Urothelium cell line (cell line): ENCODE measurements around the gene CDK15.

Experiments
- DNase-seq: peaks from one replicate; pipeline ENCODE4 v3.0.0; 2011; ENCODE audit warnings: low spot score, mixed read lengths
- FAIRE-seq: peaks from 2 replicates; lab custom pipeline; 2011; peaks lifted over from hg19 to GRCh38; lab: Jason Lieb, UNC

Gene CDK15

DNA sequence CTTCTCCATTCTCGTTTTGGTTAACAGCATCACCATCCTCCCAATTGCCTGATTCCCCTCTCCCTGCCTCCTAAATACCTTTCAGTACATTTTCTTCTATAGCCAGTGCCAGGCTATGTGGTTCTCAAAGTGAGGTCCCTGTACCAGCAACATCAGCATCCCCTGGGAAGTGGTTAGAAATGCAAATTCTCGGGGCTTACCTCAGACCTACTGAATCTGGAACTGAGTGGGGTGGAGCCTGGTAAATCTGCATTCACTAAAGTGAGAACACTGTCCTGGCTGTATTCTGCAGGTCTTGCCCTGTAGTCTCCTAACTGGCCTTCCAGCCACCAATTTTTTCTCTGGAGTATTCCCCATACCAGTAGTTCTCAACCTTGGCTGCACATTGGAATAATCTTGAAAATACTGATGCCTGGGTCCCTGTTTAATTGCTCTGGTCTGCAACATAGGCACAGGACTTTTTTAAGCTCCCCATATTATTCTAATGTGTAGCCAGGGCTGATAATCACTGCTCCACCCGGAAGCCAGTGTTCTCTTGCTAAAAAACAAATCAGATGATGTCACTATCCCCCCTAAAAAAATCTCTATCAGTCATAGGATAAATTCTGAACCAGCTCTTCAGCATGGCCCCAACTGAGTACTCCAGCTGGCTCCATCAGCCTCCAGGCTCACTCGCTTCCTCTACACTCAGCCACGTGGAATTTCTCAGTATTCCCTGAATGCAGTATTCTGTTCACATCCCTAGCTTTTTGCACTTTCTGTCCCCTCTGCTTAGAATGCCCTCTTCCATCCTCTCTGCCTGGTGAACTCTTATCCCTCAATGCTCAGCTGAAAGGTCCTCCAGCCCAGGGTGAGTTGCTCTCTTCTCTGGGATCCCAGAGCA, 98.4 kb downstream of the CDK15 start:
- no peak for FAIRE-seq
- no peak for DNase-seq

DNA sequence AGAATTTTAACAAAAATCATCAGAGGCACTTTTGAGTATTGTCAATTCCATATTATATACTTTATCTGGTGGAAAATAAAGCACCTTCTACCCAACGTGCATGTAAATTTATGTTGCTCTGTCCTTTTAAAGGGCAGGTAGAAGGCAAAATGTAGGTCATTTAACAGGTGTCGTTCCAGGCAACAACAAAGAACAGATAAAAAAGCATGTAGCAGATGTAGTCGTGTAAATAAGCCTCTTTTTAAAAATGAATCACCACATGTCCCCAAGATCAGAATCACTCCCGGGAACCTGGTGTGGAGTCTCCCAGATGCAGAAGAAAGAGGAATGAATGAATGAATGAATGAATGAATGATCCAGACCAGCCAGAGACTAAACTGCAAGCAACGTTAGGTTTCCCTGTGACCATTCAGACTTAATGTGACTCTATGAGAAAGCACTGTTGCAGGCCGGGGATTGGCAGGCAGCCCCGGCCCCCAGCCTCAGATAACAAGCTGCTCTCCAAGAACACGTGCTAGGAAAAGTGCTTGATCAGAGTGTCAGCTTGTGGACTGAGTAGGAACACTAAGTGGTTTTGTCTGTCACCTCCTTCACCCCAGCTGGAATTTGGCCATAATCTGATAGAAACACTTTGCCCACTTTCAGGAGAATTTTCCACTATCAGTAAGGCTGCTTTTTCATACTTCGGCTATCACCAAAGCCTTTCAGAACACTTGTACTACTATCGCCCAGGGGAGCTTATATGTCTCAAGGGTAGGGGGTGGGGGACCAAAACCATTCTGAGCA, 100.6 kb downstream of the CDK15 start:
- DNase-seq (no peak), FAIRE-seq (no peak)

DNA sequence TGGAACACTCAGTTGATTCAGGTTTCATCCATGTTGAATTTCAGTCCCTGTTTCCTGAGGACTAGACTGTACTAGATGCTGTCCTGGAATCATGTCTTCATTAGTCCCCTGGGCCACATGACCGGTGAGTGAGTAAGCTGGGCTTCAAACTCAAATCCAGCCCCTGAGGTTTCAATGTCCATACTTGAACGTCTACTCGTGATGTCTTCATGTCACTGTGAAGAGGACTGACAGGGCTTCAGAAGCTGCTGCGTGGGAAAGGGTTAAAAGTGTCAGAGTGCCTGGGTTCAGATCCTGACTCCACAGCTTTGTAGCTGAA, 101.2 kb downstream of the CDK15 start:
- no peak for FAIRE-seq
- DNase-seq, result no peak

DNA sequence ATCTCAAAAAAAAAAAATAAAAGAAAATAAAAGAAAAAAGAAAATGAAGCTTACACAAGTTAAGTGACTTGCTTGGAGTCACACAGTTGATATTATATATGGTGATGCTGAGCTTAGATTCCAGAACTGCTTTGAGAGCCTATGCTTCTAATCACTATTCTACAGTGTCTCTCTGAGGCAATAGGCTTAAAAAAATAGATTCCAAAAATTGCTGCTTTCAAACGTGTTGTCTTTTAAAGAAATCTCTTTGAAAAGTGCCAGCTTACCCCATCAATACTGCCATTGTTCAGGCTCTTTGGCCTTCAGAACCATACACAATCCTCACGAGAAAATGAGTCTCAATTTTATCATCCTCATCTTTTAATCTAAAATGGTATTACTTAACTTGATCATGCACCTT, 102.6 kb downstream of the CDK15 start:
- DNase-seq (no peak), FAIRE-seq (no peak)

DNA sequence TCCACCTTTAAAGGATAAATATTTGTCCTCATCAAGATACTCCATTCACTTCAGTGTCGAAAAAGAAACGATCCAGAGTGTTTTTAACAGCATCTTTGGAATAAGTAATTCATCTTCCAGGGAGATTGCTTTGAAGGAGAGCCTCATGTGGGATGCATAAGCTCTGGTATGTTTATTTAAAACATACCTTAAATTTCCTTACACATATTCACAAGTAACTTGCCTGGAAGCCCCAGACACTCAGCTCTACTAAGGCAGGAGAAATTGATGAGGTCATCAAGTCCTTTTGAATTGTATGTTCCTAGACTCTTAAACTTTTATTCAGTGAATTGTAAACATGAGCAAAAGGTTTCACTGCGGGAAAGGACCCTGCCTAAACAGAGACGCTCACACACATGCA, 103.0 kb downstream of the CDK15 start:
- DNase-seq (peak; percentile 8), FAIRE-seq (no peak)

DNA sequence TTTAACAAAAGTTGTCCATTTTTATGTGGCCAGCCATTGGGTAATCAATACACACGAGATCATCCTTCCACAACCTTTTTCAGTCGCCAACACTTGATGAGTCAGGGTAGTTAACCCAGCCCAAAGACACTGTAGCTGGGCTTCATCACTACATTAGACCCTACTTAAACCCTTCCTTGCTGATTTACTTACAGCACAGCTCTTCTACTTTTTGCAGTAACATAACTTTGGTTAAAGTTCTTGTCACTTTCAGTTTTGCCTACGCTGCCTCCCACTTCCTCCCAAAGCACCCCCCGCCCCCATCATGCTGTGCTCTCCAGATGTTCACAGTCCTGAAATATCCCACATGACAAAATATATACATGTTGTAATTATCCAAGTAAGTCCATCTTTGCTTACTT, 103.6 kb downstream of the CDK15 start:
- DNase-seq (peak; percentile 11), FAIRE-seq (no peak)

DNA sequence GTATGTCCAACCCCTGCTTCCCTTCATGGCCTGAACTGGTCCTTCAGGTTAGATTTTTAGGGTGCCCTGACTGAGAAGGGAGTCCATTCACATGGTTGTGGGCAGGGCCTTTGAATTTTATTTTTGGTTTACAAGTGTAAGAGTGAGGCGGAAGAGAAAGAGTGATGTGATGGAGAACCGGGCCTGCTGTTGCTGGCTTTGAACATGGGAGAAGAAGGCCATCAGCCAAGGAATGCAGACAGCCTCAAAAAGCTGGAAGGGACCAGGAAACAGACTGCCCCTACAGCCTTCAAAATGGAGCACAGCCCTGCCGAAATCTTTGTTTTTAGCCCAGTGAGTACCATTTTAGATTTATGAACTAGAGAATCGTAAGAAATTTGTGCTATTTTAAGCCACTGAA, 105.0 kb downstream of the CDK15 start:
- DNase-seq, result no peak
- no peak for FAIRE-seq

DNA sequence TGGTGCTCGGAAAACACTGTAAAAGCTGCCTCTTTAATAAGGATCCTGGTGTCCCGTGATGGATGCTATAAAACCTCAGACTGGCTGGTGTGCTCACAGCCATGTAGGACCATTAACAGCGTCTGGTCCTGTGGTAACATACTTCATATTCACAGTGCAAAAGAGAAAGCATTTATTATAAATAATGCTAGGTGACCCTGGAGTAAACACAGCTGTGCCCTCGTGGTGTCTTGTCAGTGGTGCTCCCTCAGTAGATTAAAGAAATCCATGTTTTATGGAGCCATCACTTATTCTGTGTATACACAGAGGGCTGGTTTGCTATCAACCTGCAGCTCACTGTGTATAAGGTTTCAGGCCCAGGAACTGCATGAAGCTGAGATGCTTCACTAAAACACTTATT, 106.9 kb downstream of the CDK15 start:
- FAIRE-seq, result no peak
- no peak for DNase-seq

DNA sequence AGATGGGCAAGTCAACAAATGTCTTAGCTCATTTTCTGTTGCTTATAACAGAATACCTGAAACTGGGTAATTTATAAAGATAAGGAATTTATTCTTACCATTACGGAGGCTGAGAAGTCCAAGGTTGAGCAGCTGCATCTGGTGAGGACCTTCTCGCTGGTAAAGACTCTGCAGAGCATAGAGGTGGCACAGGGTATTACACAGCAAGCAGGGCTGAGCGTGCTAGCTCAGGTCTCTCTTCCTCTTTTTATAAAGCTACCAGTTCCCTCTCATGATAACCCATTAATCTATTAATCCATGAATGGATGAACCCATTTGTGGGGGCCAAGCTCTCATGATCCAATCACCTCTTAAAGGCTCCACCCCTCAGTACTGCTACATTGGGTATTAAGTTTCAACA, 109.1 kb downstream of the CDK15 start:
- DNase-seq, result no peak
- FAIRE-seq, result no peak

DNA sequence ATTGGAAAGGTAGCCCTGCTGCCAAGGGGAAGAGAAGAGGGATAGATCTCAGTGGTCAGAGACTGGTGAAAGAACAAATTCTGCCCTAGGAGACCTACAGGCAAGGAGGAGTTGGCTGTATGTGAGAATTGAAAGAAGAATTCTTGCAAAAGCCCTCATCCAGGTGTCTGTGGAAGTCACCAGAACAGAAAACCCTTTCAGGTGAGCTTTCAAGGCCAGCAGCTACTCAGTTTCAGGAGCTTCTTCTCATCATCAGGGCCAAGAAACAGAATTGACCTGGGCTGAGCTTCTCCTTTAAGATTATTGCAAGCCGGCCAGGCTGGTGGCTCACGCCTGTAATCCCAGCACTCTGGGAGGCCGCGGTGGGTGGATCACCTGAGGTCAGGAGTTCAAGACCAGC, 110.2 kb downstream of the CDK15 start:
- DNase-seq (no peak), FAIRE-seq (no peak)

DNA sequence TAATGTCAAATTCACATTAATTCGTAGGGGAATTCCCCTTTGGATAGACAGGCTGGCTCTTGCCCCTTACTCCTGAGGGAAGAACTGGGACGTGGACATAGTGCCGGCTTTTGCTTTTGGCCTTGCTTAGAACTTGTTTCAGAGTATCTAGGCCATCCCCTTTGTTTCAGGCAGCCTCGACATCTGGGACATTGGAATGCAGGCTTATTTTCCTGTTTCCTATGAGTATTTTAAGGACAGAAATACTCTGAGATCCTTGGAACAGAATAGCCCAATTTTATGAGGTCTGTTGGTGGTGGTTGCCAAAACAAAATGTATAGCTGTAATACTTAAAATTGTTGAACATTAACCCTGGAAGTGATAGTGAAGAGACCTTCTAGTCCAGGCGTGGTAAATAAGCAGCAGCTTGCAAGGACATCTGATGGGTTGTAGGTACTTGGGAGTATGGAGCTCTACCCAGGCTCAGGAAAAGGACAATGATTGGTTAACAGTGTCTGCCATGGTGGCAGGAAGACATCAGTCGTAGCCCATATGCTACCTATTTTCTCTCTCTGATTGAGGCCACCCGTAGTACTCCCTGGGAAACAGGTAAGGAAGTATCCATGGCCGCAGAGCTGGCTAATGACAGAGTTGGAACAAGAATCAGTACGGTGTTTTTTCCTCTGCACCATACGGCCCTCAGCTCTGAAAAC, 112.4 kb downstream of the CDK15 start:
- DNase-seq (no peak), FAIRE-seq (no peak)

DNA sequence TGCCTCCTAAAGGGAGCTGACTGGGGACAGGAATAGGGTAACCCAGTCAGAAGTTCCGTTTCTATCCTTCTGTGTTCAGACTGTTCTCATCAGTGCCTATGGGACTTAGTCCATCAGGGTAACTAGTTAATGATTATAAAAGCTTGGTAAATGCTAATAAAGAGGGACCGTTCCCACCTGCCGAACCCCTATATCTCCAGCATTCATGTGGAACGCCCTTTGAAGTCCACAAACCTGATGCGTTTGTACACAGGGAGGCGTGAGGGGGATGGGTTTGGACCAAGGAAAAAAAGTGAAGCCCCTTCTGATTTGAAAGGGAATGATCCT, 112.9 kb downstream of the CDK15 start:
- DNase-seq (no peak), FAIRE-seq (no peak)

DNA sequence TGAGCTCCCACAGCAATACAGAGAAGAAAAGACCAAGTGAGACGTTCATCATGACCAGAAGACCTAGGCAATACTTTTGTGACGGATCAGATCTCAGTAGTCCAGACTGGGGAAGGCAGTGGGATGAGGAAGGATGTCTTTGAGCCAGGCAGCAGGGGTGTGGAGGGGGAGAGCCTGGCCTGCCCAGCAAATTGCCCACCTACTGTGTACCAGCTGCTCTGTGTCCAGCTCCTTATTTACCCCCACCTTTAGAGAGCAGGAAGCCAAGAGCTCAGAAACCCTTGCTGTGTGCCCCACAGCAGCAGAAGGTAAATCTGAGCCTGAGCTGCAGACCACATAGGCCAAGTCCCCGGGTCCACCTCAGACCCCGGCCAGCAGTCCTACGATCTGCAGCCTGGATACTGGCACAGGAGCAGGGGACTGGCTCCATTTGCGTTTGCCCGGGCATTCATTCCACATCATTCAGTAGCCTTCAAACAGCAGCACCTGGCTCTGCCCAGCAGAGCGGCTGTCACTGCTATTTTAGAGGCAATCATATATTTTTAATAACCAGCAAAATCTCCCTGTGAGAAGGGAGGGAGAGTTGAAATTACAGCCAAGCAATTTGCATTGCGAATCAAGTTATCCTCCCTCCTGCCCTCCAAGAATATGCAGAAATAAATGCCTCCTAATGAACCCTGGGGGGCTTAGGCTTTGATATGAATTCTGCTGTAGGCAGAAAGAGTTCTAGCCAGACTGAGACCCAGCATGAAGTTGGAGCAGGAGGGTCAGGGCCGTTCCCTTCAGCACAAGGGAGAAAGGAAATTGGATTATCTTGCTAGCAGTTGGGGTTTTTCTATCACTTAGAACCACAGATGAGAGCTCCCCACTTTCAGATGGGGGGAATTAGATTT, 117.3 kb downstream of the CDK15 start:
- FAIRE-seq, result no peak

DNA sequence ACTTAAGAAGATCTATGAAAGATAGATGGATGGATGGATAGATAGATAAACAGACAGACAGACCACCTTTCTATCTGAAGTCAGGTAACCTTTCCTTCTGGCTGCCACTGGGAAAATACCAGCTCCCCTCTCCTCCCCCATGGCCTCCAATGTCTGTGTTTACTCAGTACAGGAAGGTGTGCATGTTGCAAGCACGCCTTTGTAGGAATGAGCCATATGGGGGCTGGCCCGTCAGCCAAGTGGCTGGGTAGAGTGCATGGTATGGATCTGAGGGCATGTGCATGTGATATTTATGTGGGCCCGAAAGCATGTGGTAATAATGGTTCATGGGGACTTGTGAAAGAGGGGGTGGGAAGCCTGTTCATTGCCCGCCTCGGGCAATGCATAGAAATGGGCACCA, 118.1 kb downstream of the CDK15 start:
- FAIRE-seq (peak; percentile 56), DNase-seq (no peak)

More for the DNA sequence above, 117.3 kb downstream of the CDK15 start:
- DNase-seq, result no peak

DNA sequence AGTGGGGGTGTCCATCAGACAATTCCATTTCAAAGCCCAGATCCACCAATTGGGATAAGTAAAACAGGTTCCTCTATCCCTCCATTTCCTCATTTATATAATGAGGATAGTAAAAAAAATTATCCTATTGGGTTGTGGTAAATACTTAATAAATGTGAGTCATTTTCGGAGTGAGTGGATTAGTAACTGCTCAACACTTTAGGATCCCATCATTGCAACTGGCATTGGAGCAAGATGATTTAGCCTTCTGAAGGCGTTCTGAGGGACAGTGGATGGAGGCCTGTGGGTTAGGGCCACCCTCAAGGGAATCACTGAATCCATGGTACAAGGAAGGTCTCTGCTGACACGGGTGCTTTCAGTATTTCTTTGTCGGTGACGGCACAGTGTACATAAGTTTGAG, 118.7 kb downstream of the CDK15 start:
- DNase-seq, result no peak
- FAIRE-seq, result no peak

DNA sequence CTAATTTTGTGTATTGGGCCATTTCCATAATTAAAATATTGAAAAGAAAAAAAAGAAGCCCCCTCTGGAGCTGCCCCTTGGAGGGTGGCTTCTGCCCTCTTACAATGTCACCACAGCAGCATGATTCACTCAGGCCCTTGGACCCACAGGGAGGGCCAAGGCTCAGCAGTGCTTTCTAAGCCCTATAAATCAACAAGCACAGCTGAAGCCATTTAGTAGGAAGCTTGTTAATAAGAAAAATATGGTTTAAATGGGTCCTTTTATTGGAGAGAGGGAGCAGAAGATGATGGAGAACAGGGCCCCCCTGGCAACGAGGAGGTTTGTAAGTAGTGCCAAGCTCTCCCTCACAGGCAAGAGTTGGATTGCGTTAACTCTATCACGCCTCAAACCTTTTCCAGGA, 119.7 kb downstream of the CDK15 start:
- FAIRE-seq (no peak), DNase-seq (no peak)

DNA sequence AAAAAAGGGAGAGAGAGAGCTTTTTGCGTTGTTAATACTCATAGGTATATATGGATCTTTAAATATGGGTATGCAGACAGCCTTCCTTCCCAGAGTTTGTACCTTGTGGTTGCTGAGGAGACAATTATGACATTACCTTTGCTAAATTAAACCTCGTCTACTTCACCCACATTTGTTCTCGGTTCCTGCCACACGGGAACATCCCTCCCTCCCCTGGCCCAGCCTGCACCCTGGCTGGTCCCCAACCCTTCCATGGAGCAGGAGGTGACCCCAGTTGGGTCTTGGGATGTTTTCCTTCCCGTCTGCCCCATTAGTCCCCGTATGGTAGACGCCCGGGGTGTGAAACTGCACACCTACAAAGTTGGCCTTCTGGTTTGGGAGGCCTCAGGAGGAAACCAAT, 122.0 kb downstream of the CDK15 start:
- FAIRE-seq (no peak), DNase-seq (no peak)

DNA sequence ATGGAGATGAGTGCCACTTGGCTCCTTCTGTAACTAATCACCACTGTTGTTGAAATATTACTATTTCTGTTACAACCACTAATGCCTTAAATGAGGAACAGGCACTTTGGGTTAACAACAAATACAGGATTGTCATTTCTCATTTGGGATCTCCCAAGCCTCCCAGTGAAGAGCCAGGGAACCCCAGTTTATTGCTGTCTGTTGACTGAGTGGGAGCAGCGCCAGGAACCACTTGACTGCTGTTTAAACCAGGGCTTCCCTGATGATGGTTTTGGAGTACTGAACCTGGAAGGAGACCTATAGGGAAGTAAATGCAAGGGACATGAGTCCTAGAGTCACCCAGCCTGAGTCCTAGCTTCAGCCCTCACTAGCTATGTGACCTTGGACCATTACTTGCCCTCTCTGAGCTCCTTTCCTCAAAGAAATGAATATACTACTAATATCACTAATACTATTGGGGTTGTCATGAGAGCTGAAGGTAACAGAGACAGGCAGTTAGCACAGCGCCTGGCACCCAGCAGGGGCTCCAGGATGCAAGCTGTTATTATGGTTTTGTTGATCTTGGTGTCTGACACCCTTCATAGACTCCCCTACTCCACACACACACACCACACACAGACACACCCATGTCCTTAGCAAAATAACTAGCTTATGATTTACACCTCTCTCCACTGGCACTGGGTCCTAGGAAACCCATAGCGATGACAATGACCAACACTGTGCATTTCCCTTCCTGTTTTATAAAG, 123.1 kb downstream of the CDK15 start:
- FAIRE-seq (no peak), DNase-seq (no peak)

DNA sequence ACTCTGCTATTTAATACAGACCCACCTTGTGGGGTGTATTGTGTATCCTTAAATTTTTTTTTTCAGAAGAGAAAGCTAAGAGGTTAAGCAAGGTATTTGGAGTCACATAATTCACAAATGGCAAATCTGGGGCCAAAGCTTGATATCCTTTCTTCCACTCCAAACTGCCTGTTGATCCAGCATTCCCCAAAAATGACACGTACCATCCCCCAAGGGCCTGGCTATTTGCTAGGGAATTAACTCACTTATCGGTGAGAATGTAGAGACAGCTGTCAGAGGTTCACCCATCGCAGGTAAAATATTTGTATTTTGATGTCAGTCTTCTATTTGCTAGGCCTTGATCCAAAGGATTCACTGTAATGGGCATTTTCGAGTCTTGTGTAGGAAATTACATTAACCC, 123.7 kb downstream of the CDK15 start:
- DNase-seq (no peak), FAIRE-seq (no peak)

DNA sequence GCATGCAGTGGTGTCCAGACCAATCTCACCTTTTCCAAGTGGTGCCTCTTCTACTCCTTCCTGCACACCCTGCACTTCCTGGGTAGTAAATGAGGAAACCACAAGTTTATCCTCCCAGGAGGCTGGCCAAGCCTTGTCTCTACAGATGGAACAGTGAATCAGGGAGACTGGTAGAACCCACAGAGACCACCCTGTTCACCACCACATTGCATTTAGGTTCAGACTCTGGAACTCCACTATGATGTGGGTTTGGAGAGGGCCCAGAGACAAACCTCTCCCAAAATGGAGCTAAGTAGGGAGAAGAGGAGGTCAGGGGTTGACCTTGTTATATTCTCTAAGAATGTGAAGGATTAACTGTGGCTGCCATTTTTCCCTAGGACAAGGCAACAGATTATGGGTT, 124.5 kb downstream of the CDK15 start:
- DNase-seq, result no peak
- FAIRE-seq, result no peak
